Measurements from ENCODE around the gene PHRF1. TPM values are rescaled to one million over a fixed set of nuclear protein-coding genes. Genes with fewer than 3 reads are reported as not detected.

Gene PHRF1
- total and polyA plus RNA-seq, 4 donors: 2.4 to 25.2 (median 18.8) TPM

DNA sequence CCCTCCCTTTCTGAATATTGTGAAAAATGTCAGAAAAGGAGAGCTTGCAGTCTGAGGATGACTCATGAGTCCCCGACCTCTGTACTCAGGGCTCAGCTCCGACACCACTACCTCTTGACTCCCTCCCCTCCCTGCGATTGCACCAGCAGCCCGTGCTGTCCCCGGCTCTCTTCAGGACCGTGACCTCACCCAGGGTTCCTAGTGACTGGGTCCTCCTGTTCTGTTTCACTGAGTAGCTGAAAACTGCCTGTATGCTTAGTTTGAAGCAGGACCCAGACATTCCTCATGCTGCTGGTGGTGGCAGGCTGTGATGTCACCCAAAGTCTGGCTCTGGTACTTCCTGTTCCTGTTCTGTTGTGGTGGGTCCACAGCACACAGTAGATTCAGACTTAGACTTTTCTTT, 11.7 kb downstream of the PHRF1 start (continued):
- TF ChIP-seq, protein P1, sequence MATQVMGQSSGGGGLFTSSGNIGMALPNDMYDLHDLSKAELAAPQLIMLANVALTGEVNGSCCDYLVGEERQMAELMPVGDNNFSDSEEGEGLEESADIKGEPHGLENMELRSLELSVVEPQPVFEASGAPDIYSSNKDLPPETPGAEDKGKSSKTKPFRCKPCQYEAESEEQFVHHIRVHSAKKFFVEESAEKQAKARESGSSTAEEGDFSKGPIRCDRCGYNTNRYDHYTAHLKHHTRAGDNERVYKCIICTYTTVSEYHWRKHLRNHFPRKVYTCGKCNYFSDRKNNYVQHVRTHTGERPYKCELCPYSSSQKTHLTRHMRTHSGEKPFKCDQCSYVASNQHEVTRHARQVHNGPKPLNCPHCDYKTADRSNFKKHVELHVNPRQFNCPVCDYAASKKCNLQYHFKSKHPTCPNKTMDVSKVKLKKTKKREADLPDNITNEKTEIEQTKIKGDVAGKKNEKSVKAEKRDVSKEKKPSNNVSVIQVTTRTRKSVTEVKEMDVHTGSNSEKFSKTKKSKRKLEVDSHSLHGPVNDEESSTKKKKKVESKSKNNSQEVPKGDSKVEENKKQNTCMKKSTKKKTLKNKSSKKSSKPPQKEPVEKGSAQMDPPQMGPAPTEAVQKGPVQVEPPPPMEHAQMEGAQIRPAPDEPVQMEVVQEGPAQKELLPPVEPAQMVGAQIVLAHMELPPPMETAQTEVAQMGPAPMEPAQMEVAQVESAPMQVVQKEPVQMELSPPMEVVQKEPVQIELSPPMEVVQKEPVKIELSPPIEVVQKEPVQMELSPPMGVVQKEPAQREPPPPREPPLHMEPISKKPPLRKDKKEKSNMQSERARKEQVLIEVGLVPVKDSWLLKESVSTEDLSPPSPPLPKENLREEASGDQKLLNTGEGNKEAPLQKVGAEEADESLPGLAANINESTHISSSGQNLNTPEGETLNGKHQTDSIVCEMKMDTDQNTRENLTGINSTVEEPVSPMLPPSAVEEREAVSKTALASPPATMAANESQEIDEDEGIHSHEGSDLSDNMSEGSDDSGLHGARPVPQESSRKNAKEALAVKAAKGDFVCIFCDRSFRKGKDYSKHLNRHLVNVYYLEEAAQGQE (IDR thresholded peaks at IDR 0.05): peak; percentile 56
- no peak for TF ChIP-seq TAF1 (conservative IDR thresholded peaks at IDR 0.05)
- TF ChIP-seq SP1 (IDR thresholded peaks at IDR 0.05): peak; percentile 86
- peak in 1 of 2 donors; percentile 68 for TF ChIP-seq GABPA (IDR thresholded peaks at IDR 0.05 in 1 of 2, conservative IDR thresholded peaks at IDR 0.05 in 1 of 2)

DNA sequence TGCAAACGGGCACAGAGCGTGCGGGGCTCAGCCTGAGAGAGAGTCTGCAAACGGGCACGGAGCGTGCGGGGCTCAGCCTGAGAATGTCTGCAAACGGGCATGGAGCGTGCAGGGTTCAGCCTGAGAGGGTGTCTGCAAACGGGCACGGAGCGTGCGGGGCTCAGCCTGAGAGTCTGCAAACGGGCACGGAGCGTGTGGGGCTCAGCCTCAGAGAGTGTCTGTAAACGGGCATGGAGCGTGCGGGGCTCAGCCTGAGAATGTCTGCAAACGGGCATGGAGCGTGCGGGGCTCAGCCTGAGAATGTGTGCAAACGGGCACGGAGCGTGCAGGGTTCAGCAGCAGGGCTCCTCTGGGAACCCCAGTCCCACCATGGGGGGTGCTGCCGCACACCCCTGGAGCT, 13.5 kb downstream of the PHRF1 start:
- Histone ChIP-seq H3K9ac (ENCODE audit: low read depth in 1 of 2, low read length in 2 of 2) (no peak overlapping the region), H3K4me1 (ENCODE audit: control insufficient read depth in 4 of 4, insufficient read depth in 4 of 4, low read length in 3 of 4) (peaks cover 11 to 26% (median 22%) of the 10 kb centered on the region in 4 donors), H3K4me3 (ENCODE audit: low read depth in 1 of 3, low read length in 3 of 3) (no peak overlapping the region), H3K36me3 (ENCODE audit: control insufficient read depth in 4 of 4, insufficient read depth in 3 of 4, low read depth in 1 of 4, low read length in 3 of 4) (peaks cover 22 to 51% (median 36%) of the 10 kb centered on the region in 4 donors), H3K9me3 (ENCODE audit: control insufficient read depth in 4 of 4, low read length in 3 of 4) (no peaks in the 10 kb centered on the region), H3K27me3 (ENCODE audit: control insufficient read depth in 4 of 4, insufficient read depth in 4 of 4, low read length in 3 of 4) (no peaks in the 10 kb centered on the region), H3K27ac (ENCODE audit: low read depth in 1 of 2, low read length in 2 of 2) (no peak overlapping the region)
- TF ChIP-seq, protein P2, sequence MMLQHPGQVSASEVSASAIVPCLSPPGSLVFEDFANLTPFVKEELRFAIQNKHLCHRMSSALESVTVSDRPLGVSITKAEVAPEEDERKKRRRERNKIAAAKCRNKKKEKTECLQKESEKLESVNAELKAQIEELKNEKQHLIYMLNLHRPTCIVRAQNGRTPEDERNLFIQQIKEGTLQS (IDR thresholded peaks at IDR 0.05): no peak
- no peak for TF ChIP-seq JUND (IDR thresholded peaks at IDR 0.05)
- DNase-seq (ENCODE audit: low spot score): no peak
- WGBS: 97% methylated on average over 26 of the region's 26 CpGs

DNA sequence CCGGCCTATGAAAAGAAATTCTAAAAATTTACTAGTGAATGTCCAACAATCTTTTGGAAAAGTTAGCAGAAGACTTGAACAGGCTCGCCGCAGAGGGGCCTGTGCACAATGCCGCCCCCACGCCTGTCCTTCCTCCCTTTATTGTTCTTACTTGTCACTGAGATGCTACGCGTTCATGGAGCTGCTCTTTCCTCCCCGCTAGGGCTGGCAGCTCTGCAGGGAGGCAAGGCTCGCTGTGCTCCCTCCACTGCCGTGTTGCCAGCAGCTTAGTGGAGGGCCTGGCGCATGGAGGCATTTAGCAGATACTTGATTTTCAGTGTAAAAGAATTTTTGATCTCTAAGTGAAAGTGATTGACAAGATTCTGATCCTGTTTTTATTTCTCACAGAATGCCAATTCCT, 14.7 kb downstream of the PHRF1 start:
- H3K9me3 ChIP-seq (ENCODE audit: control insufficient read depth in 4 of 4, low read length in 3 of 4): no peaks in the 10 kb centered on the region
- no peak overlapping the region for H3K9ac ChIP-seq (ENCODE audit: low read depth in 1 of 2, low read length in 2 of 2)
- no peak for DNase-seq (ENCODE audit: low spot score)
- 89% methylated on average over 11 of the region's 11 CpGs for WGBS
- H3K4me1 ChIP-seq (ENCODE audit: control insufficient read depth in 4 of 4, insufficient read depth in 4 of 4, low read length in 3 of 4): peaks cover 11 to 25% (median 21%) of the 10 kb centered on the region in 4 donors
- peaks cover 29 to 58% (median 40%) of the 10 kb centered on the region in 4 donors for H3K36me3 ChIP-seq (ENCODE audit: control insufficient read depth in 4 of 4, insufficient read depth in 3 of 4, low read depth in 1 of 4, low read length in 3 of 4)
- H3K27ac ChIP-seq (ENCODE audit: low read depth in 1 of 2, low read length in 2 of 2): no peak overlapping the region
- no peak overlapping the region for H3K4me3 ChIP-seq (ENCODE audit: low read depth in 1 of 3, low read length in 3 of 3)
- no peaks in the 10 kb centered on the region for H3K27me3 ChIP-seq (ENCODE audit: control insufficient read depth in 4 of 4, insufficient read depth in 4 of 4, low read length in 3 of 4)
- TF ChIP-seq, protein P3, sequence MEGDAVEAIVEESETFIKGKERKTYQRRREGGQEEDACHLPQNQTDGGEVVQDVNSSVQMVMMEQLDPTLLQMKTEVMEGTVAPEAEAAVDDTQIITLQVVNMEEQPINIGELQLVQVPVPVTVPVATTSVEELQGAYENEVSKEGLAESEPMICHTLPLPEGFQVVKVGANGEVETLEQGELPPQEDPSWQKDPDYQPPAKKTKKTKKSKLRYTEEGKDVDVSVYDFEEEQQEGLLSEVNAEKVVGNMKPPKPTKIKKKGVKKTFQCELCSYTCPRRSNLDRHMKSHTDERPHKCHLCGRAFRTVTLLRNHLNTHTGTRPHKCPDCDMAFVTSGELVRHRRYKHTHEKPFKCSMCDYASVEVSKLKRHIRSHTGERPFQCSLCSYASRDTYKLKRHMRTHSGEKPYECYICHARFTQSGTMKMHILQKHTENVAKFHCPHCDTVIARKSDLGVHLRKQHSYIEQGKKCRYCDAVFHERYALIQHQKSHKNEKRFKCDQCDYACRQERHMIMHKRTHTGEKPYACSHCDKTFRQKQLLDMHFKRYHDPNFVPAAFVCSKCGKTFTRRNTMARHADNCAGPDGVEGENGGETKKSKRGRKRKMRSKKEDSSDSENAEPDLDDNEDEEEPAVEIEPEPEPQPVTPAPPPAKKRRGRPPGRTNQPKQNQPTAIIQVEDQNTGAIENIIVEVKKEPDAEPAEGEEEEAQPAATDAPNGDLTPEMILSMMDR (IDR thresholded peaks at IDR 0.05; ENCODE audit: low read depth, low read length, missing input control): no peak
- no peak for TF ChIP-seq EGR1 (IDR thresholded peaks at IDR 0.05; ENCODE audit: low read depth in 2 of 2)
- no peak for TF ChIP-seq HNF4A (conservative IDR thresholded peaks at IDR 0.05)
- TF ChIP-seq HNF4G (IDR thresholded peaks at IDR 0.05): no peak
- TF ChIP-seq FOXA2 (IDR thresholded peaks at IDR 0.05): no peak
- TF ChIP-seq, protein P4, sequence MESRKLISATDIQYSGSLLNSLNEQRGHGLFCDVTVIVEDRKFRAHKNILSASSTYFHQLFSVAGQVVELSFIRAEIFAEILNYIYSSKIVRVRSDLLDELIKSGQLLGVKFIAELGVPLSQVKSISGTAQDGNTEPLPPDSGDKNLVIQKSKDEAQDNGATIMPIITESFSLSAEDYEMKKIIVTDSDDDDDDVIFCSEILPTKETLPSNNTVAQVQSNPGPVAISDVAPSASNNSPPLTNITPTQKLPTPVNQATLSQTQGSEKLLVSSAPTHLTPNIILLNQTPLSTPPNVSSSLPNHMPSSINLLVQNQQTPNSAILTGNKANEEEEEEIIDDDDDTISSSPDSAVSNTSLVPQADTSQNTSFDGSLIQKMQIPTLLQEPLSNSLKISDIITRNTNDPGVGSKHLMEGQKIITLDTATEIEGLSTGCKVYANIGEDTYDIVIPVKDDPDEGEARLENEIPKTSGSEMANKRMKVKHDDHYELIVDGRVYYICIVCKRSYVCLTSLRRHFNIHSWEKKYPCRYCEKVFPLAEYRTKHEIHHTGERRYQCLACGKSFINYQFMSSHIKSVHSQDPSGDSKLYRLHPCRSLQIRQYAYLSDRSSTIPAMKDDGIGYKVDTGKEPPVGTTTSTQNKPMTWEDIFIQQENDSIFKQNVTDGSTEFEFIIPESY (IDR thresholded peaks at IDR 0.05): no peak
- TF ChIP-seq NR2F2 (IDR thresholded peaks at IDR 0.05): no peak
- TF ChIP-seq RXRA (IDR thresholded peaks at IDR 0.05): no peak
- TF ChIP-seq, protein P2 (IDR thresholded peaks at IDR 0.05): no peak
- TF ChIP-seq YY1 (IDR thresholded peaks at IDR 0.05): no peak
- no peak for TF ChIP-seq RAD21 (IDR thresholded peaks at IDR 0.05)
- TF ChIP-seq JUND (IDR thresholded peaks at IDR 0.05): no peak
- no peak for TF ChIP-seq TAF1 (conservative IDR thresholded peaks at IDR 0.05)
- TF ChIP-seq, protein P5, sequence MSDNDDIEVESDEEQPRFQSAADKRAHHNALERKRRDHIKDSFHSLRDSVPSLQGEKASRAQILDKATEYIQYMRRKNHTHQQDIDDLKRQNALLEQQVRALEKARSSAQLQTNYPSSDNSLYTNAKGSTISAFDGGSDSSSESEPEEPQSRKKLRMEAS (IDR thresholded peaks at IDR 0.05): no peak
- TF ChIP-seq FOXA1 (IDR thresholded peaks at IDR 0.05): no peak
- TF ChIP-seq, protein P1 (IDR thresholded peaks at IDR 0.05): no peak
- no peak for TF ChIP-seq GABPA (IDR thresholded peaks at IDR 0.05 in 1 of 2, conservative IDR thresholded peaks at IDR 0.05 in 1 of 2)
